ENCODE measurements around the gene GBX1. TPM values are rescaled to one million over a fixed set of nuclear protein-coding genes. Genes with fewer than 3 reads are reported as not detected.

Gene GBX1
- total and polyA plus RNA-seq, 12 donors, result not detected

DNA sequence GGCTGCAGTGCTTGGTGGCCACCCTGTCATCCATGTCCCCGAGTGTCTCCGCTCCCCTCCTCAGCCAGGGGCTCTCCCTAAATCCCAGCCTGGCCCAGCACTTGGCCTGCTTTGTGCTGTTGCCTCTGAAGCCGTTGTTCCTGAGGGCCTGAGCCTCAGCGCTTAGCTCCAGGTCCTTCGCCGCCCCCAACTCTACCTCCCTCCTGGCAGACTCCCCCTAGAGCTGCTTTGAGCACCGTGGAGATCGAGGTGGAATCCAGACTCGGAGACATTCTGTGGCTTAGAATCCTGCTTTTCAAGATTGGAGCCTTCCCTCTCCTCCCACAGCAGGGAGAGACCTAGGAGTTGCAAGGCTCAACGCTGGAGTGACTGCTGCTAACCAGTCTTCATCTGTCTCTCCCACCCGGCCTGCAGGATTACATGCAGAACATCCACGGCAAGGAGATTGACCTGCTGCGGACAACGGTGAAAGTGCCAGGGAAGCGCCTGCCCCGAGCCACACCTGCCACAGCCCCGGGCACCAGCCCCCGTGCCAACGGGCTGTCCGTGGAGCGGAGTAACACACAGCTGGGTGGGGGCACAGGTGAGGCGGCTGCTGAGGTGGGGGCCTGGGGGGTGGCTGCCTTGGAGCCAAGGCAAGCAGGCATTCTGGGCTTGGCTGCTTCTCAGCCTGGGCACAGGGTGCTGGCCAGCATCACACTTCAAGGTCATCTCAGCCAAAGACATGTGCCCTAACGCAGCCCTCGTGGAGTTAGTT, 33.3 kb downstream of the GBX1 start:
- Histone ChIP-seq H3K27me3 (no peaks in the 10 kb centered on the region), H3K4me1 (replicated peaks in 1 of 2) (no peaks in the 10 kb centered on the region), H3K4me3 (no peak overlapping the region), H3K9me3 (replicated peaks in 1 of 3) (no peaks in the 10 kb centered on the region), H3K36me3 (replicated peaks in 1 of 2) (peaks cover 0 to 60% of the 10 kb centered on the region in 2 donors), H3K27ac (no peak overlapping the region)
- WGBS, 4 donors, result 91 to 95% (median 93%) methylated on average over 11 to 24 of the region's 24 CpGs
- intact Hi-C loops (cut with DNase I), result no loop called here
- no peak for DNase-seq
- TF ChIP-seq POLR2A (IDR thresholded peaks at IDR 0.05) (no peak), CTCF (IDR thresholded peaks at IDR 0.05) (no peak)

DNA sequence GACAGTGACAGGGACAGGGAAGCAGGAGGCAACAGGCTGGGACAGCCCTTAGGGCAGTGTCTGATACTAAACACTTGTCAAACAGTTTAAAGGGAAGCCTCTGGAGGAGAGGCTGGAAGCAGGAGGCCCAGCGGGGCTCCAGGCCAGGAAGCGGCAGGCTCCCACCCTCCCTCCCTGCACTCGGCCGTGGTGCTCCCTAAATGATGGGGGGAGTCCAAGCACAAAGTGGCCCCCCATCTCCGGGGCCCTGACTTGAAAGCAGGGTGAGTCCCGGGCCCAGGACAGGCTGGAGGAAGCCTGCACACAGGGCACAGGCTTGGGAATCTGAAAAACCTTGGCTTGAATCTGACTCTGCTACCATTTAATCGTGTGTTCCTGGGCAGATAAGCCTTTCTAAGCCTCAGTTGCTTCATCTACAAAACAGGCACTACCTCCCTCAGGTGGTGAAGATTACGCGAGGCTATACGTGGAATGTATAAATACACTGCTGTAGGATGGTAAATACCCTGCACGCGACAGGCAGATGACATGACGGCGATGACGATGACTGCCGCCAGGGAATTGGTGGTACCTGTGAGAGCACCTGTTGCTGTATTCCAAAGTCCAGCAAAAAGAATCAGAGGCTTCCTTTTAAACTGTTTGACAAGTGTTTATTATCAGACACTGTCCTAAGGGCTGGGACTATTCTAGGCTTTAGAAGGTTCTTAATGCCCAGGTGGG, 34.1 kb downstream of the GBX1 start:
- Histone ChIP-seq H3K27me3 (no peaks in the 10 kb centered on the region), H3K4me3 (no peak overlapping the region), H3K36me3 (replicated peaks in 1 of 2) (peaks cover 0 to 67% of the 10 kb centered on the region in 2 donors), H3K9me3 (replicated peaks in 1 of 3) (no peaks in the 10 kb centered on the region), H3K27ac (no peak overlapping the region), H3K4me1 (replicated peaks in 1 of 2) (no peaks in the 10 kb centered on the region)
- WGBS, 4 donors, result 94 to 97% (median 95%) methylated on average over 12 to 16 of the region's 16 CpGs
- intact Hi-C loops (cut with DNase I), result no loop called here
- DNase-seq, result no peak
- TF ChIP-seq CTCF (IDR thresholded peaks at IDR 0.05) (no peak), POLR2A (IDR thresholded peaks at IDR 0.05) (no peak)

GRCh38 chr7:151132461-151133205, 34.9 kb downstream of the GBX1 start:
- no peak for DNase-seq
- Histone ChIP-seq H3K36me3 (replicated peaks in 1 of 2) (peaks cover 0 to 74% of the 10 kb centered on the region in 2 donors), H3K4me1 (replicated peaks in 1 of 2) (no peaks in the 10 kb centered on the region), H3K4me3 (no peak overlapping the region), H3K9me3 (replicated peaks in 1 of 3) (no peaks in the 10 kb centered on the region), H3K27me3 (no peaks in the 10 kb centered on the region), H3K27ac (no peak overlapping the region)
- intact Hi-C loops (cut with DNase I), result no loop called here
- WGBS, 4 donors, result 94 to 97% (median 95%) methylated on average over 16 to 21 of the region's 21 CpGs
- TF ChIP-seq POLR2A (IDR thresholded peaks at IDR 0.05), result no peak
- TF ChIP-seq CTCF (IDR thresholded peaks at IDR 0.05), result no peak

Data from adrenal gland (tissue), 12 donors.